T-helper 2 cell (primary cell): ENCODE measurements around the gene GPR55.
"Not testable (repeated sequence)": the region's sequence is repeated elsewhere in the genome, so short reads cannot be mapped to it uniquely, and the experiment has no call there.

Experiments used
- DNase-seq, 5 experiments: peaks; one replicate each; pipeline versions ENCODE4 v3.0.0 to v3.0.0-alpha.2; 2012 to 2022
- total RNA-seq, 2 donors: gene quantifications; one replicate each; lab custom pipeline; 2026; lab: John Stamatoyannopoulos, UW

Gene GPR55
- total RNA-seq: 6.5 to 38.7 reads per million in 2 donors

GRCh38 chr2:230924470-230925341, at the start of gene GPR55:
GPR55 (minus strand) TSS chr2:230925242; CDS start chr2:230910962, 14,280 bp downstream.
- DNase-seq: peak in 4 of 5 experiments; percentile 12 to 87 (median 52)

- DNase-seq: peak; percentile 24 to 92 (median 50)
Measured at GRCh38 chr2:230974096-230974913, 49.3 kb upstream of the GPR55 start.

DNA sequence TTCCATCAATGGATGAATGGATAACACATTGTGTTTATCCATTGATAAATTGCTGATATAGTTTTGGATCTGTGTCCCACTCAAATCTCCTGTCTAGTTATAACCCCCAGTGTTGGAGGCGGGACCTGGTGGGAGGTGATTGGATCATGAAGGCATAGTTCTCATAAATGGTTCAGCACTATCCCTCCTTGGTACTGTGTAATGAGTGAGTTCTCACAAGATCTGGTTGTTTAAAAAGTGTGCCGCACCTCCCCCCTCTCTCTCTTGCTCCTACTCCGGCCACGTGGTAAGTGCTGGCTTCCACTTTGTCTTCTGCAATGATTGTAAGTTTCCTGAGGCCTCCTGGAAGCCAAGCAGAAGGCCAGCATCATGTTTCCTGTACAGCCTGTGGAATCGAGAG, 47.0 kb upstream of the GPR55 start:
- no peak for DNase-seq

GRCh38 chr2:230969659-230970015, 44.6 kb upstream of the GPR55 start:
- DNase-seq: no peak

- DNase-seq: peak in 1 of 5 experiments; percentile 77
Measured at GRCh38 chr2:230968921-230969658, 44.0 kb upstream of the GPR55 start.

DNA sequence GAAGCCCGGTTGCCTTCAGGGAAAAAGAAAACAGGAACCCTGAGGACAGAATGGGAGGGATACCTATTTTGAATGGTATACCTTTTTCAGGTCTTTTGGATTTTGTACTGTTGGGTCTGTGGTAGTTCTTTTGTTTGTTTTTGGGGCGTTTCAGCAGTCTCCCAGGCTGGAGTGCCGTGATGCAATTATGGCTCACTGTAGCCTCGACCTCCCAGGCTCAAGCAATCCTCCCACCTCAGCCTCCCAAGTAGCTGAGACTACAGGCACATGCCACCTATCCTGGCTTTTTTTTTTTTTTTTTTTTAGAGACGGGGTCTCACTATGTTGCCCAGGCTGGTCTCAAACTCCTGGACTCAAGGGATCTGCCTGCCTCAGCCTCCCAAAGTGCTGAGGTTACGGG, 43.3 kb upstream of the GPR55 start:
- DNase-seq: not testable (repeated sequence)

DNA sequence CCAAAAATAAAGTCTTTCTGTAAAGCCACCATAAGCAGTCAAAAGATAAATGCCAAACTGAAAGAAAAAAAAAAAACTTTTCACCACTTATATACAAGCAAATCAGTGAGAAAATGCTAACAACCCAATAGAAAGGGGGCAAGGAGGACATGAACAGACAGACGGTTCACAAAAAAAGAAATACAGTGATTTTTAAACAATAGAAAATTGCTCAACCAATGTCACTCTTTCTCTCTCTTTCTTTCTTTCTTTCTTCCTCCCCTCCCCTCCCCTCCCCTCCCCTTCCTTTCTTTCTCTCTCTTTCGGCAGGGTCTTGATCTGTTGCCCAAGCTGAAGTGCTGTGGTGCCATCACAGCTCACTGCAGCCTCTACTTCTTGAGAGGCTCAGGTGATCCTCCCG, 42.1 kb upstream of the GPR55 start:
- DNase-seq: no peak

GRCh38 chr2:230964136-230964730, 39.2 kb upstream of the GPR55 start:
- no peak for DNase-seq

- no peak for DNase-seq
Measured at GRCh38 chr2:230961091-230961491, 36.0 kb upstream of the GPR55 start.

DNA sequence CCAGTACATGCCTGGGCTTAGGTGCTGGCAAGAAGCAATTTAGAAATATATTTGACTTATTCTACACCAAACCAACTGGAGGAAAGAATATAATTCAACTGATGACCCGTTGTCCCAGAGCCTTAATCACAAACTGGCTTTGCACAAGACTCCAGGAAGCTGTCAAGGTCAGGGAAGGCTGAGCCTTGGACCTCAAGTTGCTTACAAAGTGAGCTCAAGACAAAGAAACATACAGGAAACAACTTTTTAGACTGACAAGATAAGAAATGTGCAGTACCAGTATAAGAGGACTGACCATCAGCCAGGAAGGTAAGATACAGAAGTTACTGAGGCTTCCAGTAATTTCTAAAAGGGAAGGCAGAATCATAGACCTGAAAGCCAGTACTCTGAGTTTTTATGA, 35.0 kb upstream of the GPR55 start:
- no peak for DNase-seq

GRCh38 chr2:230958820-230959756, 34.0 kb upstream of the GPR55 start:
- no peak for DNase-seq

- DNase-seq: peak in 1 of 5 experiments; percentile 52
Measured at GRCh38 chr2:230957756-230958391, 32.8 kb upstream of the GPR55 start.

- peak in 2 of 5 experiments; percentile 26 to 97 for DNase-seq
Measured at GRCh38 chr2:230956827-230957755, 32.0 kb upstream of the GPR55 start.

DNA sequence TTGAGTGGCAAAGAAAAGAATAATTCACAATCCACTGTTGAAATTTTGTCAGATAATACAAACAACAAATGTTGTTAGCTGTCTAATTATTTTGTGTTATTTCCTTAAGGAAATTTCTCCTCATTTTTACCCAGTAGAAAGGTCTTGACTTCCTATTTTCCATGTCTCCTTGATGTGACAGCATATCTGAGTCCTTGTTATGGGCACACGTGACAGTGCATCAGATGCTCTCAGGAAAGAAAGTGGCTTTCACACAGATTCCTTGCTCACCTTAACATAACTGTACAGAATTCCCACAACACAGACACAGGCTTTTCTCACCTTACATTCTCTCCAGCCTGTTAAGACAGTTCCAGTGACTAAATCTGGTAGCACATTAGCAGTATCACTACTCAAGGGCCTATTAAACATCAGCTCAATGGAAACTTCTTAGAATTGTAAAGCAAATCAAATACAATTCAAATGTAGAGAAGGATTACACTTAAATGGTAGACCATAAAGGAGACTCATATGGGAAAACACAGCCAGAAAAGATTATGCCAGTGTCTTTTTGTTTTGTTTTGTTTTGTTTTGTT, 30.2 kb upstream of the GPR55 start:
- DNase-seq: no peak

GRCh38 chr2:230954746-230955145, 29.7 kb upstream of the GPR55 start:
- no peak for DNase-seq

- no peak for DNase-seq
Measured at GRCh38 chr2:230953845-230954244, 28.8 kb upstream of the GPR55 start.

GRCh38 chr2:230952226-230952956, 27.3 kb upstream of the GPR55 start:
- no peak for DNase-seq

DNA sequence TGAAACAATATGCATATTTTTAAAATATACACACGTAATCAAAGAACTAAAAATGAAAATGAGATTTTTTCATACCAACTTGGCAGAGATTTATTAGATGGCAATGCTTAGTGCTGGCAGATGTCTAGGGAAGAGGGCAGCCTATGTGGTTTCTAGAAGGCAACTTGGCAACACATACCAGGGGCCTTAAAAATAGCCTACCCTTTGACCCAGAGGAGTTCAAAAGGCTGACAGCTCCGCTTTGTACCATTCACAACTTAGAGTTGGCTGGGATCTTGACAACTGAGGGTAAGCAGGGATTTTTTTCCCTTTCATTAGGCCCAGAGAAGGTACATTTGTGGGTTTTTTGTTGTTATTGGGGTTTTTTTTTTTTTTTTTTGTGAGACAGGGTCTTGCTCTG, 26.4 kb upstream of the GPR55 start:
- no peak for DNase-seq
